ENCODE data around the gene SRP72.

Gene SRP72

DNA sequence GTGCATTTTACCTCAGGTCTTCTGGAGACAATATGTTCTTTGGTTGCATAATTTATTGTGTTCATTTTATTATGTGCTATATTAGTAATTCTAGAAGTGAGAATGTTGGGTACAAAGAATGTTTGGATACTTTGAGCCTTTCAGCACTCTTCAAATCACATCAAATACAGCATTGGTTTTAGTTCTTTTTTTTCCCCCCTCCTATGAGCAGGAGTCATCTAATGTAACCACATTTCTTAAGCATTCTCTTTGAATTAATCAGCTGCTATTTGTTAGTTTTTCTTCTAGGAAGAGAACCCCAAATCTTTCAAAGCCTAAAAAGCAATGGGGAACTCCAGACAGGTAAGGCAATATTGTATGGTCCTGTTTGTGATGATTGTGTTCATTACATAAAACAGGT is 84.9 kb downstream of the SRP72 start:
- DNase-seq: no peak

Data from stimulated activated CD4-positive, alpha-beta T cell treated with anti-CD3 and anti-CD28 coated beads, Interleukin-4, amount 100 ng/mL, for 4 hours (primary cell).